ENCODE data around the gene HDAC4.

- no peak for TF ChIP-seq POLR2A (IDR thresholded peaks at IDR 0.05)
- TF ChIP-seq, protein P1, sequence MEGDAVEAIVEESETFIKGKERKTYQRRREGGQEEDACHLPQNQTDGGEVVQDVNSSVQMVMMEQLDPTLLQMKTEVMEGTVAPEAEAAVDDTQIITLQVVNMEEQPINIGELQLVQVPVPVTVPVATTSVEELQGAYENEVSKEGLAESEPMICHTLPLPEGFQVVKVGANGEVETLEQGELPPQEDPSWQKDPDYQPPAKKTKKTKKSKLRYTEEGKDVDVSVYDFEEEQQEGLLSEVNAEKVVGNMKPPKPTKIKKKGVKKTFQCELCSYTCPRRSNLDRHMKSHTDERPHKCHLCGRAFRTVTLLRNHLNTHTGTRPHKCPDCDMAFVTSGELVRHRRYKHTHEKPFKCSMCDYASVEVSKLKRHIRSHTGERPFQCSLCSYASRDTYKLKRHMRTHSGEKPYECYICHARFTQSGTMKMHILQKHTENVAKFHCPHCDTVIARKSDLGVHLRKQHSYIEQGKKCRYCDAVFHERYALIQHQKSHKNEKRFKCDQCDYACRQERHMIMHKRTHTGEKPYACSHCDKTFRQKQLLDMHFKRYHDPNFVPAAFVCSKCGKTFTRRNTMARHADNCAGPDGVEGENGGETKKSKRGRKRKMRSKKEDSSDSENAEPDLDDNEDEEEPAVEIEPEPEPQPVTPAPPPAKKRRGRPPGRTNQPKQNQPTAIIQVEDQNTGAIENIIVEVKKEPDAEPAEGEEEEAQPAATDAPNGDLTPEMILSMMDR (IDR thresholded peaks at IDR 0.05), result no peak
These were observed 41.5 kb downstream of the HDAC4 start for GRCh38 chr2:239359196-239359912.
